Fibroblast of pulmonary artery (primary cell): Measurements from ENCODE around the gene NTRK3.

ENCODE experiments used
- DNase-seq: peaks from one replicate; pipeline ENCODE4 v3.0.0-alpha.2; 2010; ENCODE audit warnings: low read depth
- H3K4me3 ChIP-seq: replicated peaks from 2 replicates; pipeline ENCODE4 v1.5.1; 2011; ENCODE audit warnings: low read depth, mild to moderate bottlenecking, control low read depth, low read length, moderate library complexity
- CTCF ChIP-seq: IDR thresholded peaks from 2 replicates; pipeline ENCODE4 v1.5.1; 2011; ENCODE audit warnings: mild to moderate bottlenecking, control low read depth, low read length, inconsistent platforms; ENCODE audit errors: missing control alignments

Gene NTRK3

GRCh38 chr15:87866961-87867360 is 389.6 kb downstream of the NTRK3 start:
- TF ChIP-seq CTCF: no peak
- no peak for DNase-seq
- no peak overlapping the region for H3K4me3 ChIP-seq

GRCh38 chr15:87863152-87863551 is 393.4 kb downstream of the NTRK3 start:
- no peak overlapping the region for H3K4me3 ChIP-seq
- DNase-seq: peak; percentile 38
- TF ChIP-seq CTCF: no peak

GRCh38 chr15:87860743-87861142 is 395.8 kb downstream of the NTRK3 start:
- no peak overlapping the region for H3K4me3 ChIP-seq
- DNase-seq: no peak
- TF ChIP-seq CTCF: no peak

- no peak for DNase-seq
- no peak overlapping the region for H3K4me3 ChIP-seq
- no peak for TF ChIP-seq CTCF
Observed at GRCh38 chr15:87858651-87859050, 397.9 kb downstream of the NTRK3 start.

- DNase-seq: no peak
- TF ChIP-seq CTCF: no peak
- no peak overlapping the region for H3K4me3 ChIP-seq
Observed at GRCh38 chr15:87851497-87851896, 405.0 kb downstream of the NTRK3 start.

- no peak overlapping the region for H3K4me3 ChIP-seq
- peak; percentile 32 for DNase-seq
- no peak for TF ChIP-seq CTCF
Observed at GRCh38 chr15:87850916-87851315, 405.6 kb downstream of the NTRK3 start.

GRCh38 chr15:87849181-87849580 is 407.4 kb downstream of the NTRK3 start:
- DNase-seq: peak; percentile 18
- no peak overlapping the region for H3K4me3 ChIP-seq
- TF ChIP-seq CTCF: no peak
